SH-SY5Y (cell line): ENCODE results near the gene NFAM1.

ENCODE experiments used
- GATA2 ChIP-seq: IDR thresholded peaks from 2 replicates; pipeline ENCODE4 v1.6.1; 2011; ENCODE audit warnings: mild to moderate bottlenecking, low read depth, low read length
- GATA3 ChIP-seq: IDR thresholded peaks from 2 replicates; pipeline ENCODE4 v1.6.1; 2011; ENCODE audit warnings: low read depth, mild to moderate bottlenecking, low read length, moderate library complexity

DNA sequence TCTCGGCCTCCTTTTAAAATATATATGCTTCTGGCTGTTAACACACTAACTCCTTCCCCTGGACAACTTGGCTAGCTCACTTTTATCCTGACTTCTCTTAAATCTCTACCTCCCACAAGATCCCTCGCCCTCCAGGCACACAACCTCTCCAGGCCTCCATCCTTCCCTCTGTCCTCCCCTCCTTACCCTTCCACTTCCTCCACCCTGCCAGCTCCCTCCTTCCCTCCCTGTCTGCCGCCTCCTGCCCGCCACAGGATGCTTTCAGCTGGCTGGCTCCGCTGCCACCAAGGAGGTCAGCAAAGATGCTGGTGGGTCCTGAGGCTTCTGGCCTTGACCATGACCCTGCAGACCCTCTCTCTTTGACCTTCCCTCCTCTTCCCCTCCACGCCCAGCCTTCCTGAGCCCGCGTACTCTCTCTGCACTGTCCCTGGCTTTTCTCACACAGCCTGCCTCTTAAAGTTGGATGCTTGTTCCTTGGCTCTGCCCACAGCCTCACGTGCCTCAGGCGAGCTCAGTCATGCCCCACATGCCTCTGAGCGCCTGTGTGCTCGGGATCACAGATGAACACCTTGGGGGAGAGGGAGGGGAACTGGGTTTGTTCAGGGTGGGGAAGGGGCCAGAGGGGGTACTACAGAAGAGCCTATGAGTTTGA, 6.7 kb downstream of the NFAM1 start:
- TF ChIP-seq GATA2: no peak
- TF ChIP-seq GATA3: no peak
